GM18873 (cell line): ENCODE measurements around the gene KCTD15.

ENCODE experiments used
- ATAC-seq: cut with Tn5 transposase; IDR thresholded peaks from one replicate; pipeline ENCODE4 v1.9.1; 2021; ENCODE audit warnings: mild to moderate bottlenecking, moderate library complexity, moderate number of reproducible peaks; ENCODE audit not compliant: unreplicated experiment, low FRiP score

Gene KCTD15

GRCh38 chr19:33841685-33842084, 45.0 kb downstream of the KCTD15 start:
- ATAC-seq = no peak

DNA sequence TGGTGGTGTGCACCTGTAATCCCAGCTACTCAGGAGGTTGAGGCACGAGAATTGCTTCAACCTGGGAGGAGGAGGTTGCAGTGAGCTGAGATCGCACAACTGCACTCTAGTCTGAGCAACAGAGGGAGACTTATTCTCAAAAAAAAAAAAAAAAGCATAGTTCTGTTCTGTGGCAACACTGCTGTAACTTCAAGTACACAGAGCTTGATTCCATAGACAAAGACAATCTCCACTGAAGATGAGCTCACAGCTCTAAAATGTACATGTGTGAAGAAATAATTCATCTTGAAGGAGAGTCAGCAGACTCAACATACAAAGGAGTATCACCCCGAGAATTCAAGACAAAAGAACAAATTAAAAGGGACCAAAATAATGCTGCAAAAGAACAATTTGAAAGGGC, 47.8 kb downstream of the KCTD15 start:
- no peak for ATAC-seq

DNA sequence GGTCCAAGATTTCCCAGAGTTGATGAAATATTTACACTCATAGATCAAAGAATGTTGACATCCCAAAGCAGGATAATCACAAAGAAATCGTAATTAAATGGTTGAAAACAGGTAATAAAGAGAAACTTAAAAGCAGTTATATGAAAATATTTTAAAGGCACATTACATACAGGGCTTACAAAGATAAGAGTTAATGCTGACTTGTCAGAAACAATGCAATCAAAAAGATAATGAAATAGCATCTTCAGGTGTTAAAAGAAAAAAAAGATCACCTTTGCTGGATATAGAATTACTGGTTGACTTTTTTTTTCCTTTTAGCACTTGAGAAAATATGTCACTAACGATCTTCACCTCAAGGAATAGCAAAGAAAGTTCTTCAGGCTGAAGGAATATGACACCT, 48.8 kb downstream of the KCTD15 start:
- ATAC-seq = no peak

DNA sequence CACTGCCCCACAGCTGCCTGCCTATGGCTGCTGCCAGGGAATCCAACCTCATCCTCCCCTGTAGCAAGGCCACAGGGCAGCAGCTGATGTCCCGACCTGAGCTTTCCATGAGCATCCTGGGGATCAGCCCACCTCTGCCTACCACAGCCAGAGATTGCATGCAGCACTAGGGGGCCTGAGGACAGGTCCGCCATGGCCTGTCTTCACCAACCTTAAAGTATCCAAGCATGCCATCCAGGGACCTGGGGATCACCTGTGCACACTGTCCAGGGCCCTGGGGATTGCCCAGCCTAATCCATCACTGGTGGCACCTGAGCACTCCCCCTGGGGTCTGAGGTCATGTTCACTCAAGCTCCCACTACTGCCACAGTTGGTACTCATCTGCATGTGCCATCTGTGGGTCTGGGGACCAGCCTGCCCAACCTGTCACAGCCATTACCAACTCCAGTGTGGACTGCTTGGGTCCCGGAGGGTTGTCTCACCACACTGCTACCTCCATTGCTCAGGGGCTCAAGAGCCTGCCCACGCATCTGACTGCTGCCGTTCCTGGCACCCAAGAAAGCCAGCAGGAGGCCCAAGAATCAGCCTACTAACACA, 53.0 kb downstream of the KCTD15 start:
- no peak for ATAC-seq

DNA sequence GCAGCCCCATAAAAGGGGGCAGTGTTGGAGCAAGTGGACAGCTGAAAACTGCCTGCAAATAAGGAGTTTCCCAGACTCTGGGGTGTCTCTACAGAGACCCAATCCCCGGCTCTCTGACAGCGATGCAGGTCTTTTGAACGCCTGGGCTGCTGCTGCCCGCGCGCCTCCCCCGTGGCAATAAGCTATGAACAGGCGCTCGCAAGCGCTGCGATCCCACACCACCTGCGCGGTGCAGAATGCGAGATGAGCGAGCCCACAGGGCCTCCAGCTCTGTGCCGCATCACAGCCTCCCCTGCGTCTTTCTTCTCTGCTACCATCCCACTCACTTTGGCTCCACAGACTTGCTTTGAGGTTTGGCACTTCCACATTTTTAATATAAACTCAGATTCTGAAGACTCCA, 62.3 kb downstream of the KCTD15 start:
- no peak for ATAC-seq

GRCh38 chr19:33860312-33861090, 63.8 kb downstream of the KCTD15 start:
- no peak for ATAC-seq

DNA sequence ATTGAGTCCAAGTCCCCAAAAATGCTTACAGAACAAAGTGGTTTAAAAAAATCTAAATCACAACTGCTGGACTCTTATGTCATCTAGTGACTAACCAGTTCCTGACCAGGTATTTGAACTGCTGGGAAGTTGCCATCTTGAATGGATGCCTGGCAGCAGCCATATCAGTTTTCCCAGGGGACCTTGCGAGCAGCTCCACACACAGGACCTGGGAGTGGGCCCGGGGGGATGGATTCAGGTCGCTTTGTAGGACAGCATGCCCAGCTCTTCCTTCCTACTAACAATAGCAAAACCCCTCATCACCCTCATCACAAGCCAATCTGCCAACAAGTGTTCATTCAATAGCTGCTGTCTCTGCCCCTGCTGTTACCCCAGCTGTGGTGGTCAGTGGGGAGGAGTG, 65.3 kb downstream of the KCTD15 start:
- ATAC-seq = no peak

DNA sequence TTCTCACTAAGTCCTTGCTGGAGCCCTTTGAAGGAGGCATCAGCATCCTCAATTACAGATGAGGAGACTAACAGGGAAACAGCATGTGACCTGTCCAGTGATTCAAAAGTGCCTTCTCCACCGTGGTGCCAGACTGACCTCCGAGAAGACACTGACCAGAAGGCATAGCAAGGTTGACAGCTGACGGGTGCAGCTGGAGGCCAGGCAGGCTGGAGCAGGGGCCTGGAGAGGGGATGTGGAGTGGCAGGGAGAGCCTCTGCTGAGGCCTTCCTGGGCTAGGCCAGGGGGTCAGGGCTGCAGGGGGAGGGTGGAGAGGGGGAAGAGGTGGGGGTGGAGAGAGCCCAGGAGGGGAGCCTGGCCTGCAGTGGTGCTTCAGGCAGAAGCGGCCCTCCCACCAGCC, 66.3 kb downstream of the KCTD15 start:
- ATAC-seq = no peak

GRCh38 chr19:33863436-33863835, 66.8 kb downstream of the KCTD15 start:
- no peak for ATAC-seq

DNA sequence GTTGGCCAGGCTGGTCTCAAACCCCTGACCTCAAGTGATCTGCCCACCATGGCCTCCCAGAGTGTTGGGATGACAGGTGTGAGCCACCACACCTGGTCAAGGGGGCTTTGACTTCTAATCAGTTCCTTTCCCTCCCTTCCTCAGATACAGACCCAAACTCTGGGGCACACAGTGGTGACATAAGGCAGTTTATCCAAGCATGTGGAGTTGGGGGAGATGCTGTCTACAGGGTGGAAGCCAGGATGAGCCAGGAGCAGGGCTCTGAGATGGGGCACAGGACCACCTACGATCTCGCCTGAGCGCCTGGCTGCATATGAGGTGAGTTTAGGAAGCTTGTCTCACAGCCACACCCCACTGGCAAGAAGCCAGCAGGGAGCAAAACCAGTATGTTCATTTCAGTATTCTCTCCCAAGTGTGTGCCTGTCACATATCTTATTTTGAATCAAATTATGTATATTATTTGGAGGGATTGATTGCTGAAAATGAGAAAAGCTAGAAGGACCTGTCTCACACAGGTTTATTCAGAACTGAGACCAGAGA, 67.7 kb downstream of the KCTD15 start:
- ATAC-seq = no peak

DNA sequence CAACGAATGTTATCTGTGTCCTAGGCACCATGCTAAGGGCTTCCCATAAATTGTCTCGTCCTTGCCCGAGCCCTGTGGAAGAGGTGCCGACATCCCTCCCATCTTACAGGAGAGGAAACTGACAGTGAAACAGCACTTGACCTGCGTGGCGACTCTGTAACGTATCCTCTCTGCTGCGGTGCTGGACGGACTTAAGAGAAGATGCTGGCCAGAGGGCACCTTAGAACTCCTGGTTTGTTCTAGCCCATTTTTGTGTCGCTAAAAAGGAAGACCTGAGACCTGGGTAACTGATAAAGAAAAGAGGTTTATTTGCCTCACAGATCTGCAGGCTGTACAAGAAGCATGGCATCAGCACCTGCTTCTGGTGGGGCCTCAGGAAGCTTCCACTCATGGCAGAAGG, 68.6 kb downstream of the KCTD15 start:
- no peak for ATAC-seq
